NCI-H128 (cell line): ENCODE results near the gene FKBP9.

Experiments
- DNase-seq: peaks from one replicate; lab custom pipeline; 2025; ENCODE audit not compliant: unreplicated experiment; lab: John Stamatoyannopoulos, UW

FKBP9 gene

DNA sequence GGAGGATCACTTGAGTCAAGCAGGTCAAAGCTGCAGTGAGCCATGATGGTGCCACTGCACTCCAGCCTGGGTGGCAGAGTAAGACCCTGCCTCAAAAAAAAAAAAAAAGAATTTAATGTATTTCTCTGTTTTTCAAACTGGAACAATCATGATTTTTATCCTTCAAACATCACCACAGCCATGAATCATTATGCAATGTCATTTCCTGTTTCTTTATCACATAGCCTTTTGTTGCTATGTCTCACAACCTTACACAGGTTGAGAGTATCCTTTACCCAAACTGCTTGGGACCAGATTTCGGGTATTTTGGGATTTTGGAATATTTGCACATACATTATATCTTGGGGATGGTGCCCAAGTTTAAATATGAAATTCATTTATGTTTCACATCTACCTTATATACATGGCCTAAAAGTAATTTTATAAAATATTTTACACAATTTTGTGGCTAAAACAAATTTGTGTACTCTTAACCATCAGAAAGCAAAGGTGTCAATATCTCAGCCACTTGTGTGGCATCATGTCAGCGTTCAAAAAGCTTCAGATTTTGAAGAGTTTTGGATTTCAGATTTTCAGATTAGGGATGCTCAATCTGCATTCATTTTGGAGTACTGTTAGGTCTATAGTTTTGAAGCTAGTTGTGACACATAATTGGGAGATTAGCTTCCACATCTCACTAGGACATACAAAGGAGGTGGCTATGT is 97.2 kb downstream of the FKBP9 start:
- DNase-seq = no peak

GRCh38 chr7:33055158-33055557 is 97.9 kb downstream of the FKBP9 start:
- no peak for DNase-seq
